Measurements from ENCODE around the gene PHLPP1. TPM values are rescaled to one million over a fixed set of nuclear protein-coding genes. Genes with fewer than 3 reads are reported as not detected.

The PHLPP1 gene
- total RNA-seq, 5 donors from 2014 or later (not counting 1 experiment from before 2014, with no cell fraction given), result 6.9 to 11.5 (median 7.4) TPM

GRCh38 chr18:62847081-62847480 lies 131.7 kb downstream of the PHLPP1 start:
- no peaks in the 10 kb centered on the region for H3K27me3 ChIP-seq (replicated peaks in 1 of 2; ENCODE audit: control insufficient read depth in 2 of 2, extremely low read depth in 1 of 2, insufficient read depth in 2 of 2, low read length in 1 of 2)
- ATAC-seq (replicated peaks in 1 of 4) (no peak), DNase-seq (no peak)
- Mint-ChIP-seq H3K27ac (no peak overlapping the region), H3K4me3 (no peak overlapping the region), H3K4me1 (peaks cover 12 to 17% (median 16%) of the 10 kb centered on the region in 3 donors), H3K27me3 (no peaks in the 10 kb centered on the region), H3K9me3 (no peaks in the 10 kb centered on the region), H3K36me3 (no peaks in the 10 kb centered on the region)
- no peak overlapping the region for H3K4me3 ChIP-seq (ENCODE audit: control insufficient read depth in 1 of 2, extremely low read depth in 1 of 2, low read length in 1 of 2)
- CTCF ChIA-PET, result no interaction called here
- no peaks in the 10 kb centered on the region for H3K4me1 ChIP-seq (ENCODE audit: control insufficient read depth in 1 of 2, extremely low read depth in 1 of 2, insufficient read depth in 2 of 2, low read length in 2 of 2)
- H3K36me3 ChIP-seq (ENCODE audit: control insufficient read depth in 2 of 2, extremely low read depth in 1 of 2, insufficient read depth in 1 of 2, low read length in 1 of 2), result no peaks in the 10 kb centered on the region
- whole genome bisulfite sequencing (ENCODE audit: insufficient coverage), result no CpG with 5 or more reads among the region's 4 CpGs
- no peaks in the 10 kb centered on the region for H3K9me3 ChIP-seq
- POLR2A ChIA-PET, result no interaction called here
- H3K27ac ChIP-seq (ENCODE audit: low read length), result no peak overlapping the region

GRCh38 chr18:62848946-62849345 lies 133.6 kb downstream of the PHLPP1 start:
- no peaks in the 10 kb centered on the region for H3K4me1 ChIP-seq (ENCODE audit: control insufficient read depth in 1 of 2, extremely low read depth in 1 of 2, insufficient read depth in 2 of 2, low read length in 2 of 2)
- no peaks in the 10 kb centered on the region for H3K36me3 ChIP-seq (ENCODE audit: control insufficient read depth in 2 of 2, extremely low read depth in 1 of 2, insufficient read depth in 1 of 2, low read length in 1 of 2)
- no peaks in the 10 kb centered on the region for H3K36me3 Mint-ChIP-seq
- H3K9me3 Mint-ChIP-seq, result no peaks in the 10 kb centered on the region
- peaks cover 12 to 16% (median 12%) of the 10 kb centered on the region in 3 donors for H3K4me1 Mint-ChIP-seq
- no peak overlapping the region for H3K27ac Mint-ChIP-seq
- H3K9me3 ChIP-seq, result no peaks in the 10 kb centered on the region
- DNase-seq (no peak), ATAC-seq (replicated peaks in 1 of 4) (no peak)
- POLR2A ChIA-PET, result no interaction called here
- no peak overlapping the region for H3K4me3 ChIP-seq (ENCODE audit: control insufficient read depth in 1 of 2, extremely low read depth in 1 of 2, low read length in 1 of 2)
- H3K27me3 ChIP-seq (replicated peaks in 1 of 2; ENCODE audit: control insufficient read depth in 2 of 2, extremely low read depth in 1 of 2, insufficient read depth in 2 of 2, low read length in 1 of 2), result no peaks in the 10 kb centered on the region
- CTCF ChIA-PET, result no interaction called here
- no CpG with 5 or more reads among the region's 1 CpG for WGBS (ENCODE audit: insufficient coverage)
- no peaks in the 10 kb centered on the region for H3K27me3 Mint-ChIP-seq
- no peak overlapping the region for H3K4me3 Mint-ChIP-seq
- no peak overlapping the region for H3K27ac ChIP-seq (ENCODE audit: low read length)

GRCh38 chr18:62850619-62851306 lies 135.4 kb downstream of the PHLPP1 start:
- Histone ChIP-seq H3K4me1 (ENCODE audit: control insufficient read depth in 1 of 2, extremely low read depth in 1 of 2, insufficient read depth in 2 of 2, low read length in 2 of 2) (no peaks in the 10 kb centered on the region), H3K9me3 (no peaks in the 10 kb centered on the region), H3K4me3 (ENCODE audit: control insufficient read depth in 1 of 2, extremely low read depth in 1 of 2, low read length in 1 of 2) (no peak overlapping the region), H3K27ac (ENCODE audit: low read length) (no peak overlapping the region), H3K27me3 (replicated peaks in 1 of 2; ENCODE audit: control insufficient read depth in 2 of 2, extremely low read depth in 1 of 2, insufficient read depth in 2 of 2, low read length in 1 of 2) (no peaks in the 10 kb centered on the region), H3K36me3 (ENCODE audit: control insufficient read depth in 2 of 2, extremely low read depth in 1 of 2, insufficient read depth in 1 of 2, low read length in 1 of 2) (no peaks in the 10 kb centered on the region)
- Mint-ChIP-seq H3K36me3 (no peaks in the 10 kb centered on the region), H3K4me3 (no peak overlapping the region), H3K27me3 (no peaks in the 10 kb centered on the region), H3K4me1 (peaks cover under 1 to 3% (median 3%) of the 10 kb centered on the region in 3 donors), H3K27ac (no peak overlapping the region), H3K9me3 (no peaks in the 10 kb centered on the region)
- ATAC-seq (replicated peaks in 1 of 4), result no peak
- CTCF ChIA-PET, result no interaction called here
- WGBS (ENCODE audit: insufficient coverage), result 92% methylated on average over 2 of the region's 7 CpGs
- DNase-seq, result no peak
- POLR2A ChIA-PET, result interaction anchor here in 1 of 2 donors (0.5 to 0.6 kb wide), 2 partner anchors 55 to 465 kb away, joined by 3 to 4 read pairs; no protein-coding TSS in a partner anchor

- no peaks in the 10 kb centered on the region for H3K36me3 Mint-ChIP-seq
- no peaks in the 10 kb centered on the region for H3K4me1 ChIP-seq (ENCODE audit: control insufficient read depth in 1 of 2, extremely low read depth in 1 of 2, insufficient read depth in 2 of 2, low read length in 2 of 2)
- H3K4me3 Mint-ChIP-seq, result no peak overlapping the region
- ChIA-PET CTCF (no interaction called here), POLR2A (no interaction called here)
- H3K36me3 ChIP-seq (ENCODE audit: control insufficient read depth in 2 of 2, extremely low read depth in 1 of 2, insufficient read depth in 1 of 2, low read length in 1 of 2), result no peaks in the 10 kb centered on the region
- H3K27me3 Mint-ChIP-seq, result no peaks in the 10 kb centered on the region
- no peaks in the 10 kb centered on the region for H3K9me3 ChIP-seq
- no peaks in the 10 kb centered on the region for H3K9me3 Mint-ChIP-seq
- WGBS (ENCODE audit: insufficient coverage), result 100% methylated on average over 1 of the region's 2 CpGs
- H3K27ac Mint-ChIP-seq, result no peak overlapping the region
- H3K4me3 ChIP-seq (ENCODE audit: control insufficient read depth in 1 of 2, extremely low read depth in 1 of 2, low read length in 1 of 2), result no peak overlapping the region
- DNase-seq (no peak), ATAC-seq (replicated peaks in 1 of 4) (no peak)
- no peak overlapping the region for H3K27ac ChIP-seq (ENCODE audit: low read length)
- H3K27me3 ChIP-seq (replicated peaks in 1 of 2; ENCODE audit: control insufficient read depth in 2 of 2, extremely low read depth in 1 of 2, insufficient read depth in 2 of 2, low read length in 1 of 2), result no peaks in the 10 kb centered on the region
- H3K4me1 Mint-ChIP-seq, result no peaks in the 10 kb centered on the region
Observed at GRCh38 chr18:62852851-62853250, 137.5 kb downstream of the PHLPP1 start.

- WGBS (ENCODE audit: insufficient coverage), result 86% methylated on average over 3 of the region's 7 CpGs
- H3K9me3 ChIP-seq, result no peaks in the 10 kb centered on the region
- H3K4me1 Mint-ChIP-seq, result no peaks in the 10 kb centered on the region
- no peak overlapping the region for H3K4me3 ChIP-seq (ENCODE audit: control insufficient read depth in 1 of 2, extremely low read depth in 1 of 2, low read length in 1 of 2)
- no peaks in the 10 kb centered on the region for H3K9me3 Mint-ChIP-seq
- peaks cover 3% of the 10 kb centered on the region for H3K36me3 Mint-ChIP-seq
- no peaks in the 10 kb centered on the region for H3K4me1 ChIP-seq (ENCODE audit: control insufficient read depth in 1 of 2, extremely low read depth in 1 of 2, insufficient read depth in 2 of 2, low read length in 2 of 2)
- CTCF ChIA-PET, result no interaction called here
- POLR2A ChIA-PET, result no interaction called here
- no peaks in the 10 kb centered on the region for H3K27me3 ChIP-seq (replicated peaks in 1 of 2; ENCODE audit: control insufficient read depth in 2 of 2, extremely low read depth in 1 of 2, insufficient read depth in 2 of 2, low read length in 1 of 2)
- no peaks in the 10 kb centered on the region for H3K36me3 ChIP-seq (ENCODE audit: control insufficient read depth in 2 of 2, extremely low read depth in 1 of 2, insufficient read depth in 1 of 2, low read length in 1 of 2)
- DNase-seq, result no peak
- H3K27me3 Mint-ChIP-seq, result no peaks in the 10 kb centered on the region
- no peak overlapping the region for H3K27ac Mint-ChIP-seq
- no peak for ATAC-seq (replicated peaks in 1 of 4)
- no peak overlapping the region for H3K27ac ChIP-seq (ENCODE audit: low read length)
- H3K4me3 Mint-ChIP-seq, result no peak overlapping the region
Observed at GRCh38 chr18:62856294-62856693, 141.0 kb downstream of the PHLPP1 start.

- Histone ChIP-seq H3K4me1 (ENCODE audit: control insufficient read depth in 1 of 2, extremely low read depth in 1 of 2, insufficient read depth in 2 of 2, low read length in 2 of 2) (no peaks in the 10 kb centered on the region), H3K36me3 (ENCODE audit: control insufficient read depth in 2 of 2, extremely low read depth in 1 of 2, insufficient read depth in 1 of 2, low read length in 1 of 2) (no peaks in the 10 kb centered on the region), H3K27ac (ENCODE audit: low read length) (no peak overlapping the region), H3K27me3 (replicated peaks in 1 of 2; ENCODE audit: control insufficient read depth in 2 of 2, extremely low read depth in 1 of 2, insufficient read depth in 2 of 2, low read length in 1 of 2) (no peaks in the 10 kb centered on the region), H3K4me3 (ENCODE audit: control insufficient read depth in 1 of 2, extremely low read depth in 1 of 2, low read length in 1 of 2) (no peak overlapping the region), H3K9me3 (no peaks in the 10 kb centered on the region)
- no peak for DNase-seq
- no peaks in the 10 kb centered on the region for H3K9me3 Mint-ChIP-seq
- no peak for ATAC-seq (replicated peaks in 1 of 4)
- 80% methylated on average over 1 of the region's 2 CpGs for WGBS (ENCODE audit: insufficient coverage)
- POLR2A ChIA-PET, result interaction anchor here in 1 of 2 donors (0.6 kb wide), 1 partner anchor 69 kb away, joined by 5 read pairs; no protein-coding TSS in a partner anchor
- CTCF ChIA-PET, result no interaction called here
- no peaks in the 10 kb centered on the region for H3K27me3 Mint-ChIP-seq
- H3K4me1 Mint-ChIP-seq, result no peaks in the 10 kb centered on the region
- H3K4me3 Mint-ChIP-seq, result no peak overlapping the region
- H3K36me3 Mint-ChIP-seq, result peaks cover 4% of the 10 kb centered on the region
- H3K27ac Mint-ChIP-seq, result no peak overlapping the region
Observed at GRCh38 chr18:62857263-62857976, 142.1 kb downstream of the PHLPP1 start.
